NCI-H187 (cell line): Measurements from ENCODE around the gene DVL3.
"Not testable (repeated sequence)": the region's sequence is repeated elsewhere in the genome, so short reads cannot be mapped to it uniquely, and the experiment has no call there.

ENCODE experiments used
- DNase-seq, 2 experiments: peaks; one replicate each; lab custom pipeline; 2025; lab: John Stamatoyannopoulos, UW

DVL3 gene

DNA sequence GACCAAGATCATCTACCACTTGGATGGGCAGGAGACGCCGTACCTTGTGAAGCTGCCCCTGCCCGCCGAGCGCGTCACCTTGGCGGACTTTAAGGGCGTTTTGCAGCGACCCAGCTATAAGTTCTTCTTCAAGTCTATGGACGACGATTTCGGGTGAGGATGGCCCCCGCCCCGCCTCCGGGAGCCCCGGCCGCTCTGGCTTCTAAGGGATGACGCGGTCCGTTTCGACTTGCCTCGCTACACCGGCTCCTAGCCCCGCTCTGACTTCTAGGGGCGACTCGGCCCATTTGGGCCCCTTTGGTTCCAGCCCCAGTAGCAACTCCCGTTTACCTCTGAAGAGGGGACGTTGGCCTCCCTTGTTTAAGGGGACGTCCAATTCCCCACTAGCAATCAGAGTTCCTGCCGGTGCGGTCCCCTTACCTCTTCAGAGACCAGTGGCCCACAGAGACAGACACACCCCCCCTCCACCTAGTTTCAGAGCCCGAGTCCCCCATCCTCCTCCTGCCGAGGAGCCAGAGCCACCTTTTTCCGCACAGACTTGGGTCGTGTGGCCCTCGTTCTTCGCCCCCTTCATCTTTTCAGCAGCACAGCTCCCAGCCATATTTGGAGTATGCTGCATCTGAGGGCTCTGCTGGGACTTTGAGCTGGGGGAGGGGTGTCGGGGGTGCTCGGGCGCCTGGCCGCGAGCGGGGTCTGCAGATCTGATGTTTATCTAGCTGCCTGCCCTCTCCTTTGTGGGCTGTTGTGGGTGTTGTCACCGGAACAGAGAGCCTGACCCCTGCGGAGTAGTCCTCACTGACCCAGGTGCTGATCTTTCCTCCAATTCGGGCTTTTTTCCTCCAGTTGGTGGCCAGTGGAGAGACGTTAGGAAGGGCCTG, 706 bp downstream of the DVL3 start:
- DNase-seq = no peak

DNA sequence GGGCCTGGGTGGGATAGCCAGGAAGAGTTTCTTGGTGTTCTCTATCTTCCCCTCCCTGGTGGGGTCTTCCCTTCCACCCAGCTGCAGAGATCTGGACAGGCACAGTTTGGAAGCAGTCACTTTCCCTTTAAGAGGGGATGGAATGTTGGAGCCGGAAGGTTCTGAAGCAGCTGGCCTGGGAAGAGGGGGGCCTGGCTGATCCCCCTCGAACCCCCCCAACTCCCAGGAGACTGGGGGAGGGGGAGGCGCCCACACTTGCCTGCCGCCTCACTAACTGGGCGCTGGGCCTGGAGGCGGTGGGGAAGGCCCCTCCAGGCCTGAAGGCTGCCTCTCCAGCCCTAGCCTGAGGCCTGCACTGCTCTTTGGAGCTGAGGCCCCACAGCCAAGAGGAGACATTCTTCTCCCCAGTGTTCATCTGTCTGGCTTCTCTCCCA, 1.4 kb downstream of the DVL3 start:
- no peak for DNase-seq

DNA sequence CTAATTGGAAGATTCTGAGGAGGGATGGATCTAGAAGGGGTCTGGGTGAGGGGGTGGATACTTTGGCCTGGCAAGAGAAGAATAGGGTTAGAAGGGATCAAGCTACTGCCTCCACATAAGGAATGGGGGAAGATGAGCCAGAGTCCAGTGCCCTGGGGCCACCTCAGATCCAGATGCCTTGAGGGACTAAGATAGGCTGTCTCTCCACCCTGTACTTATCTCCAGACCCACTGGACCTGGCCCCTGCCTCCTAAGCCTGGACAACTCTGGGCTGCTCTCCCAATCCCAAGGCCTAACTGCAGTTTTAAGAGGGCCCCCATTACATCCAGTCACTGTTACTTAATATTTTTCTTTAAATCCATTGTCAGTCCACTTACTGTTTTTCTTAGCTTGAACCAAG, 2.0 kb downstream of the DVL3 start:
- no peak for DNase-seq

DNA sequence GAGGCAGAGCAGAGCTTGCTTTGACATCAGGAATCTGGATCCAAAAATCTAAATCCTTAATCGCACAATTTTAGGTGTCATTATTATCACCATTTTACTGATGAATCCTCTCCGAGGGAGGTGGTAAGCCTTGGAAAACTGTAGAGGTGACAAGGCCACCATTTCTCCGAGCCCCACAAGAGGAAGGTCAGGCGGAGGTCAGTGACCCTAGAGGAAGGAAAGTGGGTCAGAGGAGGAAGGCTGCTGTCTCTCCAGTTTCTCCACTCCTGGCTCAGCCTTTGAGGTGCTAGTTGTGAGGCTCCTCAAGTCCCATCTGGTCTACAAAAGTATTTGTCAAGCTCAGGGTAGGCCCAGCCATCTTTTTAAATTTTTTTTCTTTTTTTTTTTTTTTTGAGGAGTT, 3.2 kb downstream of the DVL3 start:
- DNase-seq = no peak

DNA sequence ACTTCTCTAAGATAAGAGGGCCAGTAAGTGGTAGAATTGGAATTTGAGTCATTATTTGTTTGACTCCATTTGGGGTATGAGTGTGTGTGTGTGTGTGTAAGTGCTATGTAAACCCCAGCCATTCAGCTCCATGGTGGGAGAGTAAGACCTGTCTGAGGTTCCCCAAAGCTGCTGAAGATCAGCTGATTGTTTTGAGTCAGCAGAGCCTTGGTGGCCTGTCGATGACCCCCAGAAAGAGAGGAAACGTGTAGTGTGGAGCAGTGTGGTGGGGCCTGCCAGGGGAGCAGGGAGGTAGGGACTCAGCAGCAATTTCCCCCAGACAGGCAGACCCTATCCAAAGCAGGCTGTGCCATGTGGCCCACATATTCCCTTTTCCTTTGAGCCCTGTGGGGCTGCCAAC, 5.3 kb downstream of the DVL3 start:
- DNase-seq = no peak

DNA sequence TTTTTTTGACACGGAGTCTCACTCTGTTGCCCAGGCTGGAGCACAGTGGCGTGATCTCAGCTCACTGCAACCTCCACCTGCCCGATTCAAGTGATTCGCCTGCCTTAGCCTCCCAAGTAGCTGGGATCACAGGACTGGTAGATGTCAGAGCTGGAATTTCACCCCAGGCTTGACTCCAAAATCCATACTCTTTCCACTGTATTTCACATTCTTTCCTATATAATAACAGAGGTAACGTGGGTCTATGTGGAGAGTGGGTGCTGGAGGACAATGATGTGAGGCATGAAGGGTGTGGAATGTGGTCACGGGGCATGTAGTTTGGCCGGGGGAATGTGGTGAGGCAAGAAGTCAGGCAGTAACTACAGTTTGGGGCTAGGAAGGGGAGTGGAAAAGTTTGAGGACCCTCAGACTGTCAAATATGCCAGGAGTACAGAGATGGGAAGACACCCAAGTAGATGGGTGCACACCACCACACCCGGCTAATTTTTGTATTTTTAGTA, 7.4 kb downstream of the DVL3 start:
- DNase-seq = not testable (repeated sequence)

GRCh38 chr3:184164648-184165330, 9.6 kb downstream of the DVL3 start:
- DNase-seq = no peak

DNA sequence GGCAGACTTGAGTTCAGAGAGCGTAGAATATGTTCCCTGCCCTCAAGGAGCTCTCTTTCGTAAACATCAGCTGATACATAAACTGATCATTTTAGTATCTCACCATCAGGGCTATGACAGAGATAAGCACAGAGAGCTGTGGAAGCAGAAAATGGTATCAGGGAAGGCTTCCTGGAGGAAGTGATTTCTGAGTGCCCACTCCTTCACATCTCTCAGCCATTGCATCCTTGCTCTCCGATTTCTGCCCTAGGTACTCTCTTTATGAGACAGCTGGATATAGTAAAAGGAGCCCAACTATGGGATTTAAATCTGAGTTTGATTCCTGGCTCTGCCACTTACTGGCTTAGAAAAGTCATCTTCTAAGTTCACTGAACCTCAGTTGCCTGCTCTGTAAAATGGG, 10.4 kb downstream of the DVL3 start:
- DNase-seq = no peak

GRCh38 chr3:184166671-184167070, 11.5 kb downstream of the DVL3 start:
- DNase-seq = no peak

DNA sequence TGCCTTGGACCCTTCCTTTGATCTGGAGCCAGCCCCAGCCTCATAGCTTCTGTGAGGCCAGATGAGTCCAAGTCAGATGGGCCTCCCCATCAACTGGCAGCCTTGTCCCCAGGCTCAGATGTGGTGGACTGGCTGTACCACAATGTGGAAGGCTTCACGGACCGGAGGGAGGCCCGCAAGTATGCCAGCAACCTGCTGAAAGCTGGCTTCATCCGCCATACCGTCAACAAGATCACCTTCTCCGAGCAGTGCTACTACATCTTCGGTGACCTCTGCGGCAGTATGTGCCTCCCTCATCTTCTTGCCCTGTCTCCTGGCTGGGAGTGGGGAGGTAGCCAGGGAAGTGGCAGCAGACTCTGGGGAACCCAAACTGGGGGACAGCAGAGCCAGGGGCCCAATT, 12.6 kb downstream of the DVL3 start:
- no peak for DNase-seq

DNA sequence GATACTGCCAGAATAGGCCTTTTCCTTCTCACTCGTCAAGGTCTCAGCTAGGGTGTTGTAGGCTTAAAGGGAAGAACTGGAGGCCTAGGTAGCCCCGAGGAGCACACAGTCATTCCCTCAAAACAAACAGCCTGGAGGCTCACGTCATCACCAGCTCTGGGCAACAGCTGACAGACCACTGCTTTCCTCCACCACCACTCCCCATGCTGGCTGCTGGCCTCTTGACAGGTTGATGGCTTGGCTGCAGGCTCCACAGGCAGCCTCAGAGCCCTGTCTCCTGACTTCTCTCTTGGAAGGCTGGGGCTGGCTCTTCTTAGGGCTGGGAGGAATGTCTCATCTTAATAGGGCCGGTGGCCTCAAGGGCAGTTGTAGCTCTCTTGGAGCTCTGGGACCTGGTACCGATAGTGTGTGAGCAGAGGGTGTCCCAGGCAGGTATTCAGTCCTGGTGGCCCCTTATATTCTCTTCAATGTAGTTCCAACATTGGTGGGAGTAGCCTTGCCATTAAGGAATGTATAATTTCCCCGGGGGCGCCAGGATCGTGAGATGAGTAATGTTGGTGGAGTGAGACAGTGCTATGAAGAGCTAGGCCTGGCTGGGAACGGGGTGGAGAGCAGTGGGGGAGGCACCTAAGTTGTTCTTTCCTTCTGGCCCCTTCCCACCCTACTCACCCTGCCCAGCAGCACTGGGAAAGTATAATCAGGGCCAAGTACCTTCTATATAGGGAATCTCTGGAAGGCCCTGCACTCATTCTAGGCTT, 13.4 kb downstream of the DVL3 start:
- DNase-seq = no peak

DNA sequence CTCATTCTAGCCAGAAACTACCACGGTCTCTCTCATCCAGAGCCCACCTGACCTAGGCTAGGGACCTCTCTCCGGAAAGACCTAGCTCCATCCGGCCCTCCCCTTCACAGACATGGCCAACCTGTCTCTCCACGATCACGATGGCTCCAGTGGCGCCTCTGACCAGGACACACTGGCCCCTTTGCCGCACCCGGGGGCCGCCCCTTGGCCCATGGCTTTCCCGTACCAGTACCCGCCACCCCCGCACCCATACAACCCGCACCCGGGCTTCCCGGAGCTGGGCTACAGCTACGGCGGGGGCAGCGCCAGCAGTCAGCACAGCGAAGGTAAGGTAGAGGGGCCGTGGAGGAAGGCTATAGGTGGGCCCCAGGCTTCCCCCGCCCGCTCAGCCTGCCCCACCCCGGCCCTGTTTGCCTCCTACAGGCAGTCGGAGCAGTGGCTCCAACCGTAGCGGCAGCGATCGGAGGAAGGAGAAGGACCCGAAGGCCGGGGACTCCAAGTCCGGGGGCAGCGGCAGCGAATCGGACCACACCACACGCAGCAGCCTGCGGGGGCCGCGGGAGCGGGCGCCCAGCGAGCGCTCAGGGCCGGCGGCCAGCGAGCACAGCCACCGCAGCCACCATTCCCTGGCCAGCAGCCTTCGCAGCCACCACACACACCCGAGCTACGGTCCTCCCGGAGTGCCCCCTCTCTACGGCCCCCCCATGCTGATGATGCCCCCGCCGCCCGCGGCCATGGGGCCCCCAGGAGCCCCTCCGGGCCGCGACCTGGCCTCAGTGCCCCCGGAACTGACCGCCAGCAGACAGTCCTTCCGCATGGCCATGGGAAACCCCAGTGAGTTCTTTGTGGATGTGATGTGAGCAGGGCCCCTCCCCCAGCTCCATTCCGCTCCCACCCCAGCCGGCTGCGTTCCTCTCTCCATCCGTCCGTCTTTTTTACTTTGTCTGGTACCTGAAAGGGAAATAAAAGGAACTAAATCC, 15.0 kb downstream of the DVL3 start:
- no peak for DNase-seq

GRCh38 chr3:184171562-184171961, 16.4 kb downstream of the DVL3 start:
- no peak for DNase-seq

DNA sequence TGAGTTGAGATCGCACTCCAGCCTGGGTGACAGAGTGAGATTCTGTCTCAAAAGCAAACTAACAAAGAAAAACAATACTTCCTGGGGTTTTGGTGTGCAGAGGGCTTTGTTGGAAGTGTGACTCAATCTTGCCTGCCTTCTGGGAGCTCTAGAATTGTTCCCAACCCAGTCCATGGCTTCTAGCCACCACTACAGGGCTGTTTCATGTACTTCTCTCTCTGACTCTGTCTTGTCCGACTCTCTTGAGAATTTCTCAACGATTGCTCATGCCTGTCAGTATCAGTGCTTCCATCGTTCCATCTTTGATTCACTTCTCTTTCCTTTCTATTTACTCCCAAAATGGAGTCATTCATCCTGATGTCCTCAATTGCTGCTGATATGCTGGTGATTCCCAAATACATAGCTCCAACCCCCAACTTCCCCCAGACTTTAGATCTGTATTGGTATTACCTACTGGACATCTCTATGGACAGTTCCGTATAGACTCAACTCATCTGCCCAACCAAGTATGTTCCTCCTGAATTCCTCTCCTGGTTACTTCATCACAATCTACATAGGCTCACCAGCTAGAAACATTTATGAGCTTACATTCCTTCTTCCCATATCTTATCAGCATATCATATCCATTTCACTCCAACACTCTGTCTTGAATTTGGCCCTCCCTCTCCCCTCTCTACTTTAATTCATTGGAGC, 17.6 kb downstream of the DVL3 start:
- DNase-seq = no peak

GRCh38 chr3:184173374-184173722, 18.2 kb downstream of the DVL3 start:
- DNase-seq = no peak

DNA sequence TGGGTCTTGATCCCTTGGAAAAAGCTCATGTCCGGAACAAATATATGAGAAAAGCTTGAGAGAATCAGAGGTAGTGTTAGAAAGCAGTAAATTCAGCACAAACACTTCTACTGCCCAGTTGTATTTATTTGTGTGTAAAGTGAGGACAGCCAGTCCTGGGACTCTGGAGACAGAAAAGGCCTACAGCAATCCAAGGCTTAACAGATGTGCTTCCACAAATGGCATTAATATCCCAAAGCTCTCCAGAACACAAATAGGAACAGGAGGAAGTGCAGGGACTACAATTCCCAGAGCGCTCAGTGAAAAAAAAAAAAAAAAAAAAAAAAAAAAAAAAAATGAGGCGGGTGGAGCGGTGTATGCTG, 19.1 kb downstream of the DVL3 start:
- no peak for DNase-seq

- DNase-seq = peak; percentile 90 to 97
Measured at GRCh38 chr3:184174646-184175492, 19.7 kb downstream of the DVL3 start, which contains the start of gene AP2M1. Gene AP2M1, plus strand, starts transcription at chr3:184174855. Its CDS starts 2,139 bp downstream, at chr3:184176994.

GRCh38 chr3:184175506-184175905, 20.3 kb downstream of the DVL3 start:
- DNase-seq = no peak

DNA sequence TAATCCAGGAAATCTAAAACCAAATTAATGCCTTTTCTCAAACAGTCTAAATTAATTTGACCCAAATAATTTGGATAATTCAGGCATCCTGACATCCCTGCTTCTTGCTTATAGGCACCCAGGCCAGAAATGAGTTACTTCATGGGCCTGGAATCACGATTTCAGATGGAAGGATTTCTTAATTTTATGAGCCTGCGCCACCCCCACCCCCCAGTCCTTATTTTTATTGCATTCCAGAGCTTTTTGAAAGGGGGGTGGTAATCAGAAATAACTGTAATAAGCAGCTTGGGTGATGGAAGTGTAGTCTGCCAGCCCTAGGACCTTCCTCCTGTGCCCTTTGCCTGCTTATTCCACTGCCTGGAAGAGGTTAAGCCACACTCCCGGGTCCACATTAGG, 20.8 kb downstream of the DVL3 start:
- no peak for DNase-seq
